Memory B cell (primary cell): Measurements from ENCODE around the gene DLGAP4.

Experiments used
- ATAC-seq: fragments of 150-1000 bp; cut with Tn5 transposase; 2 replicates; pipeline ENCODE4 v1.10.0; 2021; ENCODE audit warnings: low read depth, mild to moderate bottlenecking, moderate library complexity
- DNase-seq, 2 donors: peaks; one replicate each; pipeline ENCODE4 v3.0.0; 2022; ENCODE audit warnings: low spot score in 2 of 2
- H3K27ac Mint-ChIP-seq: one replicate; pipeline ENCODE4 v1.8.0; 2022; ENCODE audit warnings: mild to moderate bottlenecking, moderate library complexity, mixed read lengths
- H3K27me3 Mint-ChIP-seq: one replicate; pipeline ENCODE4 v1.8.0; 2022; ENCODE audit warnings: mixed read lengths
- H3K36me3 Mint-ChIP-seq: one replicate; pipeline ENCODE4 v1.8.0; 2022; ENCODE audit warnings: mild to moderate bottlenecking, mixed read lengths
- H3K4me1 Mint-ChIP-seq: one replicate; pipeline ENCODE4 v1.8.0; 2022; ENCODE audit warnings: mixed read lengths
- H3K4me3 Mint-ChIP-seq: one replicate; pipeline ENCODE4 v1.8.0; 2022; ENCODE audit warnings: mild to moderate bottlenecking, moderate library complexity, mixed read lengths
- H3K9me3 Mint-ChIP-seq: one replicate; pipeline ENCODE4 v1.8.0; 2022; ENCODE audit warnings: mixed read lengths

The DLGAP4 gene

DNA sequence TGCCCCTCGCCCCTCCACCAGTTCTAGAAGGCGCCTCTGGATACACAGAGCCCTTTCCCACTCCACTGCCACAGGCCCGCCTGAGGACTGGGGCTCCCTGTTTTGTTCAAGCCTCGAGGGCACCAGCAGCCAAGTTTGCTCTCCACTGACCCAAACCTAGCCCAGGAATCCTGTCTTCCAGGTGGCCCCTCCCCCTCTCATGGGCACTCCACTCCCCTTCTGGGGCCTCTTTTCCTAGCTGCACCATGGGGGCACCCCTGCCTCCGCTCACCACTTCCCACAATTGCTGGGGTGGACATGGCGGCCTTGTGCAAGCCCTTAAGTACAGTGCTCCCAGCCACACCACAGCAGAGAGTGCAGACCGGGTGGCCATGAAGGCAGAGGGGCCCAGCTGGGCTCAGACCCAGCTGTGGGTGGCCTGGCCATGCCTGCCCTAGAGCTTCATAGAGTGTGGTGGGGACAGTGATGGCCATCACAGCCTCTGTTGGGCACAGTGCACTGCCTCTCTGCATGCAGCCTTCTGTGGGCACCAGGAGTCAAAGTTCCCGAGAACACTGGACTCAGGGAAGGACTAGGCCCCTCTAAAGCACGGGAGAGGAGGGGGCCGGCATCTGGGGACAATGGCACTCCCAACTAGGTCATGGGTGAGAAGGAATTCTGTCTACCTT is 236.5 kb downstream of the DLGAP4 start:
- Mint-ChIP-seq H3K4me1 (peaks cover 9% of the 10 kb centered on the region), H3K4me3 (peak overlapping the region; percentile 15), H3K36me3 (no peaks in the 10 kb centered on the region), H3K9me3 (no peaks in the 10 kb centered on the region), H3K27me3 (no peaks in the 10 kb centered on the region), H3K27ac (no peak overlapping the region)
- ATAC-seq (no peak), DNase-seq (no peak)

- ATAC-seq (no peak), DNase-seq (no peak)
- Mint-ChIP-seq H3K4me3 (no peak overlapping the region), H3K36me3 (no peaks in the 10 kb centered on the region), H3K27ac (peak overlapping the region; percentile 15), H3K4me1 (peaks cover 9% of the 10 kb centered on the region), H3K9me3 (no peaks in the 10 kb centered on the region), H3K27me3 (no peaks in the 10 kb centered on the region)
Observed at GRCh38 chr20:36543184-36544133, 237.3 kb downstream of the DLGAP4 start.

- no peak for DNase-seq
- no peak for ATAC-seq
- Mint-ChIP-seq H3K4me3 (no peak overlapping the region), H3K27ac (peak overlapping the region; percentile 15), H3K36me3 (no peaks in the 10 kb centered on the region), H3K27me3 (no peaks in the 10 kb centered on the region), H3K9me3 (no peaks in the 10 kb centered on the region), H3K4me1 (peaks cover 8% of the 10 kb centered on the region)
Observed at GRCh38 chr20:36544134-36545018, 238.2 kb downstream of the DLGAP4 start.

- Mint-ChIP-seq H3K27ac (peak overlapping the region; percentile 72), H3K4me3 (no peak overlapping the region), H3K27me3 (no peaks in the 10 kb centered on the region), H3K9me3 (no peaks in the 10 kb centered on the region), H3K4me1 (peaks cover 4% of the 10 kb centered on the region), H3K36me3 (no peaks in the 10 kb centered on the region)
- ATAC-seq: no peak
- no peak for DNase-seq
Observed at GRCh38 chr20:36546111-36546736, 240.1 kb downstream of the DLGAP4 start.

- H3K4me3 Mint-ChIP-seq: no peak overlapping the region
- H3K27ac Mint-ChIP-seq: peak overlapping the region; percentile 72
- DNase-seq: no peak
- peaks cover 4% of the 10 kb centered on the region for H3K4me1 Mint-ChIP-seq
- H3K9me3 Mint-ChIP-seq: no peaks in the 10 kb centered on the region
- ATAC-seq: no peak
- H3K27me3 Mint-ChIP-seq: no peaks in the 10 kb centered on the region
- H3K36me3 Mint-ChIP-seq: no peaks in the 10 kb centered on the region
Observed at GRCh38 chr20:36547186-36548005, 241.3 kb downstream of the DLGAP4 start.

DNA sequence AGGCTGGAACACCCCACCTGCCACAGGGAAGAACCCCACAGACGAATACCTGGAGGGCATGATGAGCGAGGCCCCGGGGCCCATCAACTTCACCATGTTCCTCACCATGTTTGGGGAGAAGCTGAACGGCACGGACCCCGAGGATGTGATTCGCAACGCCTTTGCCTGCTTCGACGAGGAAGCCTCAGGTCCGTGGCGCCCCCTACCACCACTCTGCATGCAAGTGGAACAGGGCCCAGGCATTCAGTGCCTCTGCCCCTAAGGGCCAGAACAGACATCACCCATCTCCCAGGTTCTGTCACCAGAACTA is 241.8 kb downstream of the DLGAP4 start:
- no peaks in the 10 kb centered on the region for H3K36me3 Mint-ChIP-seq
- peak overlapping the region; percentile 3 for H3K27ac Mint-ChIP-seq
- DNase-seq: no peak

GRCh38 chr20:36548704-36549627 is 242.8 kb downstream of the DLGAP4 start:
- no peak overlapping the region for H3K27ac Mint-ChIP-seq
- H3K4me1 Mint-ChIP-seq: no peaks in the 10 kb centered on the region
- H3K9me3 Mint-ChIP-seq: no peaks in the 10 kb centered on the region
- ATAC-seq: no peak
- DNase-seq: no peak
- no peak overlapping the region for H3K4me3 Mint-ChIP-seq
- no peaks in the 10 kb centered on the region for H3K27me3 Mint-ChIP-seq
- H3K36me3 Mint-ChIP-seq: no peaks in the 10 kb centered on the region

More for the DNA sequence above, 241.8 kb downstream of the DLGAP4 start:
- Mint-ChIP-seq H3K27me3 (no peaks in the 10 kb centered on the region), H3K4me1 (peaks cover 2% of the 10 kb centered on the region), H3K9me3 (no peaks in the 10 kb centered on the region), H3K4me3 (no peak overlapping the region)
- ATAC-seq: no peak

- no peak for DNase-seq
- Mint-ChIP-seq H3K4me1 (no peaks in the 10 kb centered on the region), H3K27ac (no peak overlapping the region), H3K9me3 (no peaks in the 10 kb centered on the region), H3K4me3 (no peak overlapping the region), H3K27me3 (no peaks in the 10 kb centered on the region), H3K36me3 (no peaks in the 10 kb centered on the region)
- ATAC-seq: no peak
Observed at GRCh38 chr20:36549628-36549941, 243.4 kb downstream of the DLGAP4 start.

DNA sequence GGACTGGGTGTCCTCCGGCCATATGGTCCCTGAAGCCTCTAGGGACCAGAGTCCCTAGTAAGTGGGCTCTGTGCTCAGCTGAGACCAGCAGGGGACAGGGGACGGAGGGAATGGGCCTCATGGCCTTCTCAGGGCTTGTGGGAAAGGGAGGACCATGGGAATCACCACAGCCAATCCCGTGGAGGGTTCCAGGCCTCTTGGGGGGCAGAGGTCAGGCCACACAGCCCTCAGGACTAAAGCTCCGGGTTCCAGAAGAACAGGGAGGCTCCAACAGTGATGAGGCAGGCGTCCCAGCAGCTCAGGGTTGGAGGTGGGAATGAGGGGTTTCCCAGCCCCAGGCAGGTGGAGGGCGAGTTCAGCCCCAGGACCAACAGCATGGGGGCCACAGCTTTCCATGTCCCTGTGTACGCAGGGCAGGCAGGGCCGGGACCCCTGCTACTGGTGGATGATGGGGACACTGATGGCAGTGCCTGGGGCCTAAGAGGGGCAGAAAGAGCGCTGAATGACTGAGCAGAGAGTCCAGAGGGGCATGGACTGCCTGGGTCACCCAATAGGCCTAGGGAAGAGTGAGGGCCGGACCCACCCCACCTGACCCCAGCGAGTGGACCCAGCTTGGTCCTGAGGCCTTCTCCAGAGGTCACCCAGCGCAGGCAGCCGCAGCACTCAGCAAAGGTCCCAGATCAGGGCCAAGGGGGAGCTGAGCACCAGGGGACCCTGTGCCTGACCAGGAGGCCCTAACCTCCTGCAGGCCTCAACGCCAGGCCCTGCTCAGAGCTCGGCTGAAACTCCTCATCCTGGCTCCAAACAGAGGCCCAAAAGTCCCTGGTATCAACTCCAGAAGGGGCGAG is 244.0 kb downstream of the DLGAP4 start:
- ATAC-seq (no peak), DNase-seq (no peak)
- Mint-ChIP-seq H3K4me3 (no peak overlapping the region), H3K9me3 (no peaks in the 10 kb centered on the region), H3K36me3 (no peaks in the 10 kb centered on the region), H3K27me3 (no peaks in the 10 kb centered on the region), H3K27ac (no peak overlapping the region), H3K4me1 (peaks cover under 1% of the 10 kb centered on the region)

GRCh38 chr20:36550790-36551299 is 244.7 kb downstream of the DLGAP4 start:
- H3K36me3 Mint-ChIP-seq: no peaks in the 10 kb centered on the region
- DNase-seq (no peak), ATAC-seq (no peak)
- no peaks in the 10 kb centered on the region for H3K9me3 Mint-ChIP-seq
- H3K4me1 Mint-ChIP-seq: peaks cover 3% of the 10 kb centered on the region
- H3K27ac Mint-ChIP-seq: no peak overlapping the region
- H3K27me3 Mint-ChIP-seq: no peaks in the 10 kb centered on the region
- H3K4me3 Mint-ChIP-seq: no peak overlapping the region

DNA sequence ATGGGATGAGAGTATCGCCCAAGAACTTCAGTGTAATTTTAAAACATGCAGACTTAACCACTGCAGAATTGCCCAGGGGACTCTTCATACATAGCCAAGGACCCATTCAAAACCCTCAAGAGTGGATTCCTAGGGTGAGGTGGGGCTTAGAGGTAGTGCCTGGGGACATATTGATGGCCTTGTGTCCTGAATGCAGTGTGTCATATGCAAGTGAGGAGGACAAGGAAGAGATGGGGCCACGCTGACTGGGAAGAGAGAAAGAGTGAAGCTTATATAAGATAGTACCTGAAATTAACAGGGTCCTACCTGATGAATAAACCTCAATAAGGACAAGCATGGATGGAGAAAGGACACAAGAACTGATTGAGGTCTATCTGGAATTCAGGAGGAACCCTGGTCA is 249.1 kb downstream of the DLGAP4 start:
- H3K27me3 Mint-ChIP-seq: no peaks in the 10 kb centered on the region

More for the DNA sequence above, 249.1 kb downstream of the DLGAP4 start:
- no peak for ATAC-seq
- Mint-ChIP-seq H3K9me3 (no peaks in the 10 kb centered on the region), H3K4me1 (peaks cover 13% of the 10 kb centered on the region), H3K36me3 (no peaks in the 10 kb centered on the region), H3K4me3 (no peak overlapping the region), H3K27ac (no peak overlapping the region)
- DNase-seq: no peak
